ENCODE data around the gene QSOX1.
"Not testable (repeated sequence)": the region's sequence is repeated elsewhere in the genome, so short reads cannot be mapped to it uniquely, and the experiment has no call there.

The QSOX1 gene

GRCh38 chr1:180193141-180194047 lies 38.7 kb downstream of the QSOX1 start:
- no peak for DNase-seq

- no peak for DNase-seq
Measured at GRCh38 chr1:180194048-180194425, 39.4 kb downstream of the QSOX1 start.

GRCh38 chr1:180194546-180195207 lies 40.0 kb downstream of the QSOX1 start:
- no peak for DNase-seq

GRCh38 chr1:180195401-180195800 lies 40.7 kb downstream of the QSOX1 start:
- DNase-seq: no peak

GRCh38 chr1:180195916-180196315 lies 41.2 kb downstream of the QSOX1 start:
- no peak for DNase-seq

GRCh38 chr1:180196436-180197003 lies 41.9 kb downstream of the QSOX1 start:
- DNase-seq: no peak

- DNase-seq: no peak
Measured at GRCh38 chr1:180197231-180197630, 42.6 kb downstream of the QSOX1 start.

- no peak for DNase-seq
Measured at GRCh38 chr1:180198196-180198595, 43.5 kb downstream of the QSOX1 start.

- DNase-seq: no peak
Measured at GRCh38 chr1:180198611-180199010, 43.9 kb downstream of the QSOX1 start.

GRCh38 chr1:180199018-180199417 lies 44.3 kb downstream of the QSOX1 start:
- no peak for DNase-seq

GRCh38 chr1:180201451-180202200 lies 47.0 kb downstream of the QSOX1 start:
- DNase-seq: no peak

GRCh38 chr1:180202588-180202987 lies 47.9 kb downstream of the QSOX1 start:
- not testable (repeated sequence) for DNase-seq

GRCh38 chr1:180204231-180204630 lies 49.6 kb downstream of the QSOX1 start:
- DNase-seq: no peak

- DNase-seq: no peak
Measured at GRCh38 chr1:180206581-180206980, 51.9 kb downstream of the QSOX1 start.

- DNase-seq: no peak
Measured at GRCh38 chr1:180208264-180208663, 53.6 kb downstream of the QSOX1 start.

- DNase-seq: no peak
Measured at GRCh38 chr1:180210008-180210620, 55.4 kb downstream of the QSOX1 start.

- no peak for DNase-seq
Measured at GRCh38 chr1:180211156-180211859, 56.6 kb downstream of the QSOX1 start.

GRCh38 chr1:180211860-180212229 lies 57.2 kb downstream of the QSOX1 start:
- no peak for DNase-seq

- DNase-seq: no peak
Measured at GRCh38 chr1:180213401-180214170, 58.9 kb downstream of the QSOX1 start.

- DNase-seq: no peak
Measured at GRCh38 chr1:180215856-180216625, 61.4 kb downstream of the QSOX1 start.

GRCh38 chr1:180217006-180217405 lies 62.3 kb downstream of the QSOX1 start:
- DNase-seq: no peak

Measured in NCI-H510A treated with DMSO at 0.1 percent for 48 hours (cell line).